Measurements from ENCODE around the gene CBX3. TPM values are rescaled to one million over a fixed set of nuclear protein-coding genes. Genes with fewer than 3 reads are reported as not detected.

CBX3 gene
- total and polyA plus RNA-seq, 2 of the 13 experiments (the other 11 are each of a cell fraction or from before 2014, with no cell fraction given), result 53.9 to 249 TPM

DNA sequence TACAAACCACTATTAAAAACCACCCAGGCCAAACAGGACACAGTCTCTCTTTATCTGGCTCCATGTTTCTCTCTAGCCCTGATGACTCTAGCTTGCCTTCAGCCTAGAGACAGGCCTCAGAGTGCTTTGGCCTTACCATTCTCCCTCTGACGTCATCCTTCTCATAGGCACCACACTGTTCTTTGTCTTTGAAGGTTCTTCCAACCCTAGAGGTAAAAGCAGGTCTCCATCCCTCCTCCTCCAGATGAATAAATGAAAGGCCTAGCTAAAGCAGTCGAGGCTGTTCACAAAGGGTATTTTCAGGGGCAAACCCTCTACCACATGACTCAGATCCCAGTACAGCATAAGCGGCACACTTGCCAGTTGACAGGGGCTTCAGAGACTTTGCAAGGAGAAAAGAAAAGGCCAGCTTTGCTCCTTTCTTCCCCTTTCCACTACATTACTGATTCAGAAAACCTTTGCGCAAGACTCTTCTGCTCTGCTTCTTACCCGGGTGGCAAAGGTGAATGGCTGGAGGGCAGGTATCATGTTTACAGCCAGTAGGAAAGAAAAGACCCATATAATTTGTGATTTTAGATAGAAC lies 34.8 kb upstream of the CBX3 start:
- 72% methylated on average over 5 of the region's 5 CpGs for WGBS (ENCODE audit: low lambda C conversion rate)
- Histone ChIP-seq H3K4me1 (ENCODE audit: insufficient read depth, low read length) (no peaks in the 10 kb centered on the region), H3K9ac (ENCODE audit: insufficient read depth, low read depth, low read length) (no peak overlapping the region), H3K27me3 (ENCODE audit: control insufficient read depth in 1 of 2, insufficient read depth in 2 of 2, low read length in 2 of 2) (no peaks in the 10 kb centered on the region), H3K9me3 (ENCODE audit: low read length) (no peaks in the 10 kb centered on the region), H2AFZ (ENCODE audit: low read length) (no peak overlapping the region), H3K27ac (ENCODE audit: extremely low read length, insufficient read depth, low read length) (no peak overlapping the region), H4K20me1 (ENCODE audit: insufficient read depth, low read length) (no peaks in the 10 kb centered on the region), H3K36me3 (replicated peaks in 1 of 2; ENCODE audit: control insufficient read depth in 1 of 2, insufficient read depth in 2 of 2, low read length in 2 of 2) (no peaks in the 10 kb centered on the region), H3K4me2 (ENCODE audit: low read depth, low read length) (no peak overlapping the region), H3K79me2 (ENCODE audit: insufficient read depth, low read length) (no peaks in the 10 kb centered on the region), H3K4me3 (replicated peaks in 1 of 3; ENCODE audit: insufficient read depth in 1 of 3, low read depth in 2 of 3, low read length in 3 of 3) (no peak overlapping the region)
- BruUV-seq (replicated peaks), result no TSS peak
- ChIA-PET POLR2A (interaction anchor here (1.4 kb wide), 1 partner anchor 16 kb away, joined by 3 read pairs; no protein-coding TSS in a partner anchor), CTCF (ENCODE audit: low intra/inter-chr PET ratio, low total read pairs) (no interaction called here)
- in situ Hi-C loops (cut with HindIII; ENCODE audit: extremely low pct_ligation_motif_present, low pct_unique_long_range_greater_than_20kb), result no loop called here
- DNase-seq (ENCODE audit: low spot score), result no peak
- FAIRE-seq, result no peak
- ATAC-seq, result no peak
- intact Hi-C loops (cut with micrococcal nuclease; ENCODE audit: unreplicated experiment), result no loop called here
- TF ChIP-seq JARID2 (CRISPR knock-in tag; IDR thresholded peaks at IDR 0.05; ENCODE audit: insufficient replicate concordance) (no peak), ZNF652 (CRISPR knock-in tag; IDR thresholded peaks at IDR 0.05; ENCODE audit: borderline replicate concordance, low read depth) (no peak), SP2 (CRISPR knock-in tag; IDR thresholded peaks at IDR 0.05) (no peak), ZNF20 (CRISPR knock-in tag; IDR thresholded peaks at IDR 0.05) (no peak), ZNF703 (CRISPR knock-in tag; IDR thresholded peaks at IDR 0.05; ENCODE audit: borderline replicate concordance) (no peak), TOE1 (CRISPR knock-in tag; IDR thresholded peaks at IDR 0.05) (no peak), CEBPB (IDR thresholded peaks at IDR 0.05; ENCODE audit: borderline replicate concordance, low read depth, low read length) (0 out of 2 replicates have a peak, but pooled peaks have one; percentile 6), CREB1 (IDR thresholded peaks at IDR 0.05) (peak; percentile 75), CREB1 (CRISPR knock-in tag; IDR thresholded peaks at IDR 0.05) (no peak), HNRNPK (IDR thresholded peaks at IDR 0.05; ENCODE audit: low read depth, low read length, poor library complexity, severe bottlenecking) (no peak)
- TF ChIP-seq, protein P1, sequence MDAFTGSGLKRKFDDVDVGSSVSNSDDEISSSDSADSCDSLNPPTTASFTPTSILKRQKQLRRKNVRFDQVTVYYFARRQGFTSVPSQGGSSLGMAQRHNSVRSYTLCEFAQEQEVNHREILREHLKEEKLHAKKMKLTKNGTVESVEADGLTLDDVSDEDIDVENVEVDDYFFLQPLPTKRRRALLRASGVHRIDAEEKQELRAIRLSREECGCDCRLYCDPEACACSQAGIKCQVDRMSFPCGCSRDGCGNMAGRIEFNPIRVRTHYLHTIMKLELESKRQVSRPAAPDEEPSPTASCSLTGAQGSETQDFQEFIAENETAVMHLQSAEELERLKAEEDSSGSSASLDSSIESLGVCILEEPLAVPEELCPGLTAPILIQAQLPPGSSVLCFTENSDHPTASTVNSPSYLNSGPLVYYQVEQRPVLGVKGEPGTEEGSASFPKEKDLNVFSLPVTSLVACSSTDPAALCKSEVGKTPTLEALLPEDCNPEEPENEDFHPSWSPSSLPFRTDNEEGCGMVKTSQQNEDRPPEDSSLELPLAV (CRISPR knock-in tag; conservative IDR thresholded peaks at IDR 0.05; ENCODE audit: low read depth), result no peak
- TF ChIP-seq, protein P2, sequence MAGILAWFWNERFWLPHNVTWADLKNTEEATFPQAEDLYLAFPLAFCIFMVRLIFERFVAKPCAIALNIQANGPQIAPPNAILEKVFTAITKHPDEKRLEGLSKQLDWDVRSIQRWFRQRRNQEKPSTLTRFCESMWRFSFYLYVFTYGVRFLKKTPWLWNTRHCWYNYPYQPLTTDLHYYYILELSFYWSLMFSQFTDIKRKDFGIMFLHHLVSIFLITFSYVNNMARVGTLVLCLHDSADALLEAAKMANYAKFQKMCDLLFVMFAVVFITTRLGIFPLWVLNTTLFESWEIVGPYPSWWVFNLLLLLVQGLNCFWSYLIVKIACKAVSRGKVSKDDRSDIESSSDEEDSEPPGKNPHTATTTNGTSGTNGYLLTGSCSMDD (CRISPR knock-in tag; IDR thresholded peaks at IDR 0.05), result no peak
- TF ChIP-seq, protein P3, sequence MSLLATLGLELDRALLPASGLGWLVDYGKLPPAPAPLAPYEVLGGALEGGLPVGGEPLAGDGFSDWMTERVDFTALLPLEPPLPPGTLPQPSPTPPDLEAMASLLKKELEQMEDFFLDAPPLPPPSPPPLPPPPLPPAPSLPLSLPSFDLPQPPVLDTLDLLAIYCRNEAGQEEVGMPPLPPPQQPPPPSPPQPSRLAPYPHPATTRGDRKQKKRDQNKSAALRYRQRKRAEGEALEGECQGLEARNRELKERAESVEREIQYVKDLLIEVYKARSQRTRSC (CRISPR knock-in tag; IDR thresholded peaks at IDR 0.05; ENCODE audit: low read depth), result no peak
- TF ChIP-seq, protein P4, sequence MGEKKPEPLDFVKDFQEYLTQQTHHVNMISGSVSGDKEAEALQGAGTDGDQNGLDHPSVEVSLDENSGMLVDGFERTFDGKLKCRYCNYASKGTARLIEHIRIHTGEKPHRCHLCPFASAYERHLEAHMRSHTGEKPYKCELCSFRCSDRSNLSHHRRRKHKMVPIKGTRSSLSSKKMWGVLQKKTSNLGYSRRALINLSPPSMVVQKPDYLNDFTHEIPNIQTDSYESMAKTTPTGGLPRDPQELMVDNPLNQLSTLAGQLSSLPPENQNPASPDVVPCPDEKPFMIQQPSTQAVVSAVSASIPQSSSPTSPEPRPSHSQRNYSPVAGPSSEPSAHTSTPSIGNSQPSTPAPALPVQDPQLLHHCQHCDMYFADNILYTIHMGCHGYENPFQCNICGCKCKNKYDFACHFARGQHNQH (CRISPR knock-in tag; IDR thresholded peaks at IDR 0.05), result no peak

Data from HepG2 (cell line).